Breast epithelium (tissue), 4 donors: ENCODE results near the gene GCLC. TPM values are rescaled to one million over a fixed set of nuclear protein-coding genes. Genes with fewer than 3 reads are reported as not detected.
A peak's percentile ranks its signal among the peaks of the same experiment; 100 is the strongest.

Experiments
- DNase-seq, 2 donors: peaks; one replicate each; pipeline ENCODE4 v3.0.0-alpha.2; 2019; ENCODE audit warnings: low spot score in 2 of 2
- H3K27ac ChIP-seq, 2 donors: fragments of 200-600 bp; sonication (generic) in 1 of 2; one replicate each; pipeline ENCODE4 v1.5.1; 2016 to 2019; ENCODE audit warnings: mild to moderate bottlenecking in 1 of 2
- H3K27me3 ChIP-seq, 2 donors: fragments of 200-600 bp; sonication (generic) in 1 of 2; one replicate each; pipeline versions ENCODE4 v1.5.1 to v1.6.0; 2017 to 2019; ENCODE audit warnings: control low read depth in 1 of 2, mild to moderate bottlenecking in 1 of 2
- H3K36me3 ChIP-seq: fragments of 200-600 bp; one replicate; pipeline ENCODE4 v1.5.1; 2019
- H3K4me1 ChIP-seq, 2 donors: fragments of 200-600 bp; sonication (generic); one replicate each; pipeline ENCODE4 v1.5.1; 2016 to 2019; ENCODE audit warnings: control low read depth in 1 of 2
- H3K4me3 ChIP-seq, 3 donors: fragments of 200-600 bp; sonication (generic); 1 replicate in 2 of 3; 2 replicates in 1 of 3; pipeline ENCODE4 v1.5.1; 2016 to 2019; ENCODE audit warnings: mild to moderate bottlenecking in 3 of 3, moderate library complexity in 2 of 3
- H3K9me3 ChIP-seq, 2 donors: fragments of 200-600 bp; sonication (generic) in 1 of 2; one replicate each; pipeline ENCODE4 v1.5.1; 2016 to 2019; ENCODE audit warnings: control low read depth in 1 of 2
- POLR2A ChIP-seq: fragments of 450-650 bp; IDR thresholded peaks from one replicate; pipeline ENCODE4 v1.6.1; 2016; ENCODE audit warnings: antibody characterized with exemption, mild to moderate bottlenecking, moderate library complexity
- POLR2AphosphoS5 ChIP-seq, 3 donors: sonication (generic); formaldehyde crosslinking; IDR thresholded peaks; one replicate each; pipeline ENCODE4 v1.6.1; 2017; ENCODE audit warnings: antibody characterized with exemption in 3 of 3
- intact Hi-C: fragments of 100-400 bp; cut with DNase I; formaldehyde crosslinking; loops from one replicate; pipeline ENCODE4 v1.15.1; 2023; ENCODE audit warnings: low total_unique reads
- total RNA-seq, 3 donors: library from RNA; depleted of rRNA; stranded (reverse); fragments of >200 nt; gene quantifications; one replicate each; pipeline ENCODE4 v1.1.0, GENCODE V29; 2016
- TF ChIP-seq, protein P1 (sequence below), 3 donors: fragments of 450-650 bp; IDR thresholded peaks; one replicate each; pipeline ENCODE4 v1.5.1; 2016 to 2017; ENCODE audit warnings: antibody characterized with exemption in 3 of 3, mild to moderate bottlenecking in 3 of 3, moderate library complexity in 3 of 3

GCLC gene
- total RNA-seq, 3 donors from 2014 or later, result 33.8 to 50.6 (median 39.0) TPM

DNA sequence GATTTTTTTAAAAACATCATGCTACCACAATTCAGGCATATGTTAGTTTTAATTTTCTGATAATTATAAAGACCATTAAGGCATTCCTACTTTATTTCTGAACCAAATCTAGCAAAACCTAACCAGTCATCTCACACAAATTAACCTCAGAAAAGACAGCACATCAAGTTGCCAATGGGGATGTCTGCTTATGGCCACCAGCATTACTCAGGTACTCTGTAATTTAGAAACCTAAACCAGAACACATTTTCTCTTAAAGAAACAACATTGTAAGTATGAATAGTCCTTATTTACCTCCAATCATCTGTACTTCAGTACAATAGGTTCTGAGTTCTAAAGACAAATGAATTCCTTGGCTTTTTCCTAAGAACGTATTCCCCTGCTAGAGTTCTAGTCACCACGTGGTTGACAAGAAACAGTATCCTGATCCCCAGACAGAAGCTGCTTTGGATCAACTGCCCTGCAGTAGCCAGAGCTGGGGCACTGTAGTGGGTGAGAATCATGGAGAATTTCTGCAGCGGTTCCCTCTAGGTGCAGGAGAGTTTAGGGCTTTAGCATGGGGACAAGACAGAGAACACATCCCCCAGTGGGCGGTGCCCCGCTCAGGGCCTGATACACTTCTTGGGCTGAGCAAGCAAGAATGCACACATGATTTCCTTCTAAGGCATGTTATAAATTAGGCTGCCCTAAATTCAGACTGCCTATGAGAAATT is 15.4 kb downstream of the GCLC start:
- Histone ChIP-seq H3K4me1 (no peaks in the 10 kb centered on the region), H3K27me3 (no peaks in the 10 kb centered on the region), H3K36me3 (no peaks in the 10 kb centered on the region), H3K9me3 (no peaks in the 10 kb centered on the region), H3K27ac (no peak overlapping the region), H3K4me3 (no peak overlapping the region)
- intact Hi-C loops, result no loop called here
- DNase-seq, result no peak
- TF ChIP-seq, protein P1, sequence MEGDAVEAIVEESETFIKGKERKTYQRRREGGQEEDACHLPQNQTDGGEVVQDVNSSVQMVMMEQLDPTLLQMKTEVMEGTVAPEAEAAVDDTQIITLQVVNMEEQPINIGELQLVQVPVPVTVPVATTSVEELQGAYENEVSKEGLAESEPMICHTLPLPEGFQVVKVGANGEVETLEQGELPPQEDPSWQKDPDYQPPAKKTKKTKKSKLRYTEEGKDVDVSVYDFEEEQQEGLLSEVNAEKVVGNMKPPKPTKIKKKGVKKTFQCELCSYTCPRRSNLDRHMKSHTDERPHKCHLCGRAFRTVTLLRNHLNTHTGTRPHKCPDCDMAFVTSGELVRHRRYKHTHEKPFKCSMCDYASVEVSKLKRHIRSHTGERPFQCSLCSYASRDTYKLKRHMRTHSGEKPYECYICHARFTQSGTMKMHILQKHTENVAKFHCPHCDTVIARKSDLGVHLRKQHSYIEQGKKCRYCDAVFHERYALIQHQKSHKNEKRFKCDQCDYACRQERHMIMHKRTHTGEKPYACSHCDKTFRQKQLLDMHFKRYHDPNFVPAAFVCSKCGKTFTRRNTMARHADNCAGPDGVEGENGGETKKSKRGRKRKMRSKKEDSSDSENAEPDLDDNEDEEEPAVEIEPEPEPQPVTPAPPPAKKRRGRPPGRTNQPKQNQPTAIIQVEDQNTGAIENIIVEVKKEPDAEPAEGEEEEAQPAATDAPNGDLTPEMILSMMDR (IDR thresholded peaks at IDR 0.05), result no peak
- TF ChIP-seq POLR2A, result no peak
- no peak for TF ChIP-seq POLR2AphosphoS5 (IDR thresholded peaks at IDR 0.05)

DNA sequence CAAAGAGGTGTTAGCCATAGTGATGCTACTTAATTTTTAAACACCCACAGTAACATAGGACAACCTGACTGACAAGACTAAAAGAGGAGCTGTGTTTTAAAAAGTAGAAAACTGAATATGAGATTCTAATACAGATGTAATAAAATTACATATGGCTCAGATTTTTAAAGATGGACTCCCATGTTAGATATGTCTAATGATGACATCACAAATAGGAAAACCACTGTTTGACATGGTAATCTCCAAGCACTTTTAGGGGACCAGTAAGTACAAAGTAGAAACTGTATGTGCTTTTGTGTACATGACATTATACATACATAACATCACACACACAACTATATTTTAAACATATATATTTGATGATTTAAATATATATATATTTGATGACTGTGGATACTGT is 16.8 kb downstream of the GCLC start:
- no peaks in the 10 kb centered on the region for H3K4me1 ChIP-seq

DNA sequence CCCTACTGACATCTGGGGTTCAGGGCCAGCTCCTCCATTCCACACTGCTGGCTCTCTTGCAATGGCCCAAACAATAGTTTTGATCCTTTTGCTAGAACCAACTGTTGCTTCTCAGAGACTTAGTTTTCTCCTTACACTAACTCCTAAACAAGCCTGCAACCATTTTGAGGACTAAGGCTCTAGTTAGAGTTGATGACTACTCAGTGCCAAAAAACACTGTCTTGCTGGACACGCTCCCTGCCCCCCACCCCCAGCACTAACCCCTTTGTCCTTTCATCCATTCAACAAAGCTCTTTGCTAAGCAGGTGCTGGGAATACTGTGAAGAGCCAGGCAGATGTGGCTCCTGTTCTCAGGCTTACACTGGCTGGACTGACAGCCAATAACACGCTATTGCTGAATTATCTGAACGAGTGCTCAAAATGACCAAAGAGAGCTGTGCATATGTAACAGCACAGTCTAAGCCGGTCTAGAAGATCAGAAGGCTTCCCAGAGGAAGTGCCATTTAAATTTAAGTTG is 17.6 kb downstream of the GCLC start:
- H3K27ac ChIP-seq, result no peak overlapping the region
- no peaks in the 10 kb centered on the region for H3K27me3 ChIP-seq
- no peaks in the 10 kb centered on the region for H3K9me3 ChIP-seq
- no peak overlapping the region for H3K4me3 ChIP-seq
- H3K36me3 ChIP-seq, result no peaks in the 10 kb centered on the region
- no peaks in the 10 kb centered on the region for H3K4me1 ChIP-seq
- TF ChIP-seq POLR2A (no peak), POLR2AphosphoS5 (IDR thresholded peaks at IDR 0.05) (no peak)
- TF ChIP-seq, protein P1 (IDR thresholded peaks at IDR 0.05), result no peak
- intact Hi-C loops, result no loop called here
- no peak for DNase-seq

More for the DNA sequence above, 16.8 kb downstream of the GCLC start:
- H3K36me3 ChIP-seq, result no peaks in the 10 kb centered on the region
- TF ChIP-seq POLR2AphosphoS5 (IDR thresholded peaks at IDR 0.05) (no peak), POLR2A (no peak)
- TF ChIP-seq, protein P1 (IDR thresholded peaks at IDR 0.05), result no peak
- no peaks in the 10 kb centered on the region for H3K27me3 ChIP-seq
- H3K27ac ChIP-seq, result no peak overlapping the region
- H3K4me3 ChIP-seq, result no peak overlapping the region
- H3K9me3 ChIP-seq, result no peaks in the 10 kb centered on the region
- intact Hi-C loops, result no loop called here
- no peak for DNase-seq

DNA sequence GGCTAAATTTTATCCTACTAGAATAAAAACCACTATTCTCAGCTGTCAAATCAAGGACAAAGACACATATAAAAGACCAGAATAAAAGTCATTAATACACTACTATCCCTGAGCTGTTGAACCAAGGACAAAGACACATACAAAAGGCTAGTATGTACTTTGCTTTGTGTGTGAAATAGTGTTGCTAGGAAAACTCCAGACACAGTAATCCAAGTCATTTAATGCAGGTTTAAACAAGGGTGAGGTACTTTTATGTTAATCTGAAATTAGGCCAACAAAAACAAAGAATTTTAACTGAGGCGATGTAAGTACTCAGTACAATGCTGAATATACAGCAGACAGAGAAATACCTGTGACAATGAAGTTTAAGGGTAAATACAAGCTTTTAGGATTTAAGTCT is 18.9 kb downstream of the GCLC start:
- intact Hi-C loops, result no loop called here
- DNase-seq, result no peak
- Histone ChIP-seq H3K4me1 (no peaks in the 10 kb centered on the region), H3K9me3 (no peaks in the 10 kb centered on the region), H3K36me3 (no peaks in the 10 kb centered on the region), H3K27me3 (no peaks in the 10 kb centered on the region), H3K4me3 (no peak overlapping the region), H3K27ac (no peak overlapping the region)
- no peak for TF ChIP-seq POLR2A
- TF ChIP-seq POLR2AphosphoS5 (IDR thresholded peaks at IDR 0.05), result no peak
- TF ChIP-seq, protein P1 (IDR thresholded peaks at IDR 0.05), result no peak

DNA sequence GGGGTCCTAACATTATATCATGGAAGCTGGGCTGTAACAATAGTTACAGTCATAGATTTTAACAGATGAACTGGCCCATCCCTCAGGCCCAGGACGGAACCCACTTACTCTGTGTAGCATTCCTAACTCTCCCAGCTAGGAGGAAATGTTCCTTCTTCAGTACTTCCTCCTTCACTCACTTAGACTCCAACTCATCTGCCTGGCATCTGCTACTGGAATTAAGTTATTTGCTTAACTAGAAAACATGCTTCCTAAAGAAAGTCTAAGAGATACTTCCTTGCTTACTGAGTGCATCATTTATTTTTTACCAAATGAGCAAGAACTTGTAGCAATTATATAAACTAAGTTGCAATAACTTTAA is 20.5 kb downstream of the GCLC start:
- H3K4me1 ChIP-seq, result no peaks in the 10 kb centered on the region
- TF ChIP-seq POLR2AphosphoS5 (IDR thresholded peaks at IDR 0.05) (no peak), POLR2A (no peak)
- TF ChIP-seq, protein P1 (IDR thresholded peaks at IDR 0.05), result no peak
- H3K36me3 ChIP-seq, result no peaks in the 10 kb centered on the region

More for the DNA sequence above, 20.5 kb downstream of the GCLC start:
- no peak for DNase-seq
- Histone ChIP-seq H3K27me3 (no peaks in the 10 kb centered on the region), H3K4me3 (no peak overlapping the region), H3K9me3 (no peaks in the 10 kb centered on the region), H3K27ac (peak overlapping the region; percentile 46 to 60)
- intact Hi-C loops, result no loop called here
